ENCODE results near the gene BNC2. TPM values are rescaled to one million over a fixed set of nuclear protein-coding genes. Genes with fewer than 3 reads are reported as not detected.

Gene BNC2
- total RNA-seq, 4 donors from 2014 or later = 90.2 to 130 (median 100.0) TPM

- H3K36me3 ChIP-seq = no peaks in the 10 kb centered on the region
- 47 to 53% methylated on average over 3 to 4 of the region's 4 CpGs for WGBS, 2 donors (ENCODE audit: low coverage in 1 of 2)
- peak overlapping the region in 1 of 4 donors; percentile 18 for H3K27ac ChIP-seq
- no peaks in the 10 kb centered on the region for H3K9me3 ChIP-seq
- ATAC-seq = no peak
- H3K4me1 ChIP-seq = peaks cover 0 to 66% (median 0%) of the 10 kb centered on the region in 3 donors
- no peak overlapping the region for H3K4me3 ChIP-seq
- H3K27me3 ChIP-seq = no peaks in the 10 kb centered on the region
- no peak for TF ChIP-seq EP300 (IDR thresholded peaks at IDR 0.05)
- TF ChIP-seq POLR2A (IDR thresholded peaks at IDR 0.05) = no peak
- no peak for TF ChIP-seq POLR2AphosphoS5 (IDR thresholded peaks at IDR 0.05)
- TF ChIP-seq CTCF (IDR thresholded peaks at IDR 0.05) = no peak
Measured at GRCh38 chr9:16719921-16720320, 150.5 kb downstream of the BNC2 start.

- H3K9me3 ChIP-seq = no peaks in the 10 kb centered on the region
- 42 to 48% methylated on average over 3 of the region's 3 CpGs for WGBS, 2 donors (ENCODE audit: low coverage in 1 of 2)
- no peak overlapping the region for H3K4me3 ChIP-seq
- H3K27me3 ChIP-seq = no peaks in the 10 kb centered on the region
- no peaks in the 10 kb centered on the region for H3K36me3 ChIP-seq
- ATAC-seq = no peak
- H3K27ac ChIP-seq = peak overlapping the region in 2 of 4 donors; percentile 35 to 52
- peaks cover 0 to 64% (median 0%) of the 10 kb centered on the region in 3 donors for H3K4me1 ChIP-seq
- no peak for TF ChIP-seq CTCF (IDR thresholded peaks at IDR 0.05)
- TF ChIP-seq EP300 (IDR thresholded peaks at IDR 0.05) = no peak
- no peak for TF ChIP-seq POLR2A (IDR thresholded peaks at IDR 0.05)
- TF ChIP-seq POLR2AphosphoS5 (IDR thresholded peaks at IDR 0.05) = no peak
Measured at GRCh38 chr9:16718952-16719351, 151.5 kb downstream of the BNC2 start.

GRCh38 chr9:16718296-16718695, 152.2 kb downstream of the BNC2 start:
- ATAC-seq = no peak
- no peak overlapping the region for H3K4me3 ChIP-seq
- 44 to 82% methylated on average over 1 of the region's 1 CpG for WGBS, 2 donors (ENCODE audit: low coverage in 1 of 2)
- no peaks in the 10 kb centered on the region for H3K9me3 ChIP-seq
- peaks cover 0 to 57% (median 0%) of the 10 kb centered on the region in 3 donors for H3K4me1 ChIP-seq
- no peaks in the 10 kb centered on the region for H3K27me3 ChIP-seq
- peak overlapping the region in 3 of 4 donors; percentile 35 to 52 (median 38) for H3K27ac ChIP-seq
- H3K36me3 ChIP-seq = no peaks in the 10 kb centered on the region
- TF ChIP-seq CTCF (IDR thresholded peaks at IDR 0.05) = no peak
- TF ChIP-seq EP300 (IDR thresholded peaks at IDR 0.05) = no peak
- no peak for TF ChIP-seq POLR2AphosphoS5 (IDR thresholded peaks at IDR 0.05)
- TF ChIP-seq POLR2A (IDR thresholded peaks at IDR 0.05) = no peak

GRCh38 chr9:16716601-16717000, 153.9 kb downstream of the BNC2 start:
- Histone ChIP-seq H3K4me1 (peaks cover 0 to 46% (median 0%) of the 10 kb centered on the region in 3 donors), H3K27ac (no peak overlapping the region), H3K9me3 (no peaks in the 10 kb centered on the region), H3K36me3 (no peaks in the 10 kb centered on the region), H3K4me3 (no peak overlapping the region), H3K27me3 (no peaks in the 10 kb centered on the region)
- WGBS, 2 donors (ENCODE audit: low coverage in 1 of 2) = 91 to 93% methylated on average over 5 of the region's 5 CpGs
- ATAC-seq = no peak
- TF ChIP-seq POLR2A (IDR thresholded peaks at IDR 0.05) (no peak), CTCF (IDR thresholded peaks at IDR 0.05) (no peak), POLR2AphosphoS5 (IDR thresholded peaks at IDR 0.05) (no peak), EP300 (IDR thresholded peaks at IDR 0.05) (no peak)

GRCh38 chr9:16715404-16715803, 155.1 kb downstream of the BNC2 start:
- no peak overlapping the region for H3K4me3 ChIP-seq
- WGBS, 2 donors (ENCODE audit: low coverage in 1 of 2) = 58 to 68% methylated on average over 2 of the region's 2 CpGs
- peaks cover 0 to 38% (median 0%) of the 10 kb centered on the region in 3 donors for H3K4me1 ChIP-seq
- no peaks in the 10 kb centered on the region for H3K27me3 ChIP-seq
- TF ChIP-seq EP300 (IDR thresholded peaks at IDR 0.05) (no peak), CTCF (IDR thresholded peaks at IDR 0.05) (peak in 1 of 4 experiments; percentile 12)
- peak; percentile 79 for ATAC-seq
- no peaks in the 10 kb centered on the region for H3K36me3 ChIP-seq
- H3K9me3 ChIP-seq = no peaks in the 10 kb centered on the region
- no peak overlapping the region for H3K27ac ChIP-seq
